ENCODE data around the gene GSTM5.
"Not testable (repeated sequence)": the region's sequence is repeated elsewhere in the genome, so short reads cannot be mapped to it uniquely, and the experiment has no call there.

The GSTM5 gene

DNA sequence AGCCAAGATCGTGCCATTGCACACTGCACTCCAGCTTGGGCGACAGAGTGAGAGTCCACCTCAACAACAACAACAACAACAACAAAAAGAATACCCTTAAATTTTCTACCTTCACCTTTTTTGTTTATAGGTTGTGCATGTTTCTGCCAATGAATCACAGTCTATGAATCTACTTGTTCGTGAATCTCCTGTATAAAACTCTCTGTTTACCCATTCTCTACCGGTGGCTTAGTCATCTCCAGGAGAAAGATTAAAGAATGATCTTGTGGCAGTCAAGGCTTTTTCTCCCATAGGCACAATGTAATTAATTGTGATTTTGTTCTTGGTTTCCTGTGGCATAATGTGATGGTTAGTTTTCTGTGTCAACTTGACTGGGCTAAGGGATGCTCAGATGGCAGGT lies 14.2 kb upstream of the GSTM5 start:
- WGBS, 2 experiments (ENCODE audit: insufficient coverage in 2 of 2): no CpG with 5 or more reads among the region's 4 CpGs
- not testable (repeated sequence) for H3K4me1 ChIP-seq (ENCODE audit: control insufficient read depth, insufficient read depth, low read length, poor library complexity, severe bottlenecking); H3K27ac ChIP-seq (ENCODE audit: low read depth, low read length, severe bottlenecking); H3K36me3 ChIP-seq (ENCODE audit: control insufficient read depth, insufficient read depth, low read length); H3K9me3 ChIP-seq (ENCODE audit: control insufficient read depth, low read length); H3K4me3 ChIP-seq (ENCODE audit: extremely low read depth, insufficient read depth, low read length, poor library complexity, severe bottlenecking)

DNA sequence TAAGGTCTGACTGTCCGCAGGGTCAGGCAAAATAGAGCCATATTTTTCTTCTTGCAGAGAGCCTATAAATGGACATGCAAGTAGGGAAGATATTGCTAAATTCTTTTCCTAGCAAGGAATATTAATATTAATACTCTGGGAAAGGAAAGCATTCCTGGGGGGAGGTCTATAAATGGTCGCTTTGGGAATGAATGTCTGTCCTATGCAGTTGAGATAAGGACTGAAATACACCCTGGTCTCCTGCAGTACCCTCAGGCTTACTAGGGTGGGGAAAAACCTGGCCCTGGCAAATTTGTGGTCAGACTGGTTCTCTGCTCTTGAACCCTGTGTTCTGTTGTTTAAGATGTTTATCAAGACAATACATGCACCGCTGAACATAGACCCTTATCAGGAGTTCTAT lies 9.1 kb upstream of the GSTM5 start:
- not testable (repeated sequence) for H3K4me3 ChIP-seq (ENCODE audit: extremely low read depth, insufficient read depth, low read length, poor library complexity, severe bottlenecking); H3K27ac ChIP-seq (ENCODE audit: low read depth, low read length, severe bottlenecking); H3K9me3 ChIP-seq (ENCODE audit: control insufficient read depth, low read length); H3K4me1 ChIP-seq (ENCODE audit: control insufficient read depth, insufficient read depth, low read length, poor library complexity, severe bottlenecking); H3K36me3 ChIP-seq (ENCODE audit: control insufficient read depth, insufficient read depth, low read length)
- 95 to 100% methylated on average over 2 to 3 of the region's 3 CpGs for WGBS, 2 experiments (ENCODE audit: insufficient coverage in 2 of 2)

DNA sequence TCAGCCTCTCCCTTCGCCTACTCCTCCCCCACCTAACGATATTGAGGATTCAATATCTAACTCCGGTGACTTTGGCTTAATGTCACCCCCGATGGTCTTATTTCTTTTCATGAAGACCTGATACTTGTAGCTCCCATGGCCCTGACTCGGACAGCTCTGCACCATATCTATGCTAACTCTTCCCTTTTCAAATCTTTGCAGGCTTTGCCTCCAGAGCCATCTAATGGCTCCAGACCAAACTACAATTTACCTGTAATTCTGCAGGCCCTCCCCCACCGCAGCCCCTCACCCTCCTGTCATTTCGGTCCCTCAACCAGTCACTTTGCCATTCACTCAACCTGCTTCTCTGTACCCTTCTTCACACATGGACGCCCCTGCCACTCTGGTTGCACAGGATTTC lies 7.9 kb upstream of the GSTM5 start:
- 70 to 71% methylated on average over 8 of the region's 8 CpGs for WGBS, 2 experiments (ENCODE audit: insufficient coverage in 2 of 2)
- no peaks in the 10 kb centered on the region for H3K9me3 ChIP-seq (ENCODE audit: control insufficient read depth, low read length)
- H3K36me3 ChIP-seq (ENCODE audit: control insufficient read depth, insufficient read depth, low read length): no peaks in the 10 kb centered on the region
- H3K4me3 ChIP-seq (ENCODE audit: extremely low read depth, insufficient read depth, low read length, poor library complexity, severe bottlenecking): no peak overlapping the region
- no peaks in the 10 kb centered on the region for H3K4me1 ChIP-seq (ENCODE audit: control insufficient read depth, insufficient read depth, low read length, poor library complexity, severe bottlenecking)
- H3K27ac ChIP-seq (ENCODE audit: low read depth, low read length, severe bottlenecking): no peak overlapping the region

DNA sequence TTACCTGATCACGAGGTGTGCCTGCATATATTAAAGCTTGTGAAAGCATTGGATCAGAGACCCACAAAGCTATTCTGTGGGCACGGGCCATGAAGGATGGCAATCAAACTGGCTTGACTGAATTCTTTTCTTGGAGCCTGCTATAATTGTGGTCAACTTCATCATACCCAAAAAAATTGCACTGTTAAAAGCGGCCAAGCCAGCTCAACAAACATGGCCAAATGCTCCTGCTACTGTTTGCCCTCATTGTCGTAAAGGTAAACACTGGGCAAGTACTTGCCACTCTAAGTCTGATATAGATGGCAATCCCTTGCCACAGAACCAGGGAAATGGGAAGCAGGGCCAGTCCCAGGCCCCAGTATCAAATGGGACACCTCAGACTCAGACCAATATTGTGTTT lies 6.6 kb upstream of the GSTM5 start:
- no peaks in the 10 kb centered on the region for H3K9me3 ChIP-seq (ENCODE audit: control insufficient read depth, low read length)
- no peaks in the 10 kb centered on the region for H3K36me3 ChIP-seq (ENCODE audit: control insufficient read depth, insufficient read depth, low read length)
- 79 to 96% methylated on average over 3 to 4 of the region's 4 CpGs for WGBS, 2 experiments (ENCODE audit: insufficient coverage in 2 of 2)
- no peaks in the 10 kb centered on the region for H3K4me1 ChIP-seq (ENCODE audit: control insufficient read depth, insufficient read depth, low read length, poor library complexity, severe bottlenecking)
- H3K27ac ChIP-seq (ENCODE audit: low read depth, low read length, severe bottlenecking): no peak overlapping the region
- no peak overlapping the region for H3K4me3 ChIP-seq (ENCODE audit: extremely low read depth, insufficient read depth, low read length, poor library complexity, severe bottlenecking)

DNA sequence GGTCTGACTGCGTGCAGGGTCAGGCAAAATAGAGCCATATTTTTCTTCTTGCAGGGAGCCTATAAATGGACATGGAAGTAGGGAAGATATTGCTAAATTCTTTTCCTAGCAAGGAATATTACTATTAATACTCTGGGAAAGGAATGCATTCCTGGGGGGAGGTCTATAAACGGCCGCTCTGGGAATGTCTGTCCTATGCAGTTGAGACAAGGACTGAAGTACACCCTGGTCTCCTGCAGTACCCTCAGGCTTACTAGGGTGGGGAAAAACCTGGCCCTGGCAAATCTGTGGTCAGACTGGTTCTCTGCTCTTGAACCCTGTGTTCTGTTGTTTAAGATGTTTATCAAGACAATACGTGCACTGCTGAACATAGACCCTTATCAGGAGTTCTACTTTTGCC lies 3.1 kb upstream of the GSTM5 start:
- not testable (repeated sequence) for H3K4me1 ChIP-seq (ENCODE audit: control insufficient read depth, insufficient read depth, low read length, poor library complexity, severe bottlenecking); H3K9me3 ChIP-seq (ENCODE audit: control insufficient read depth, low read length); H3K36me3 ChIP-seq (ENCODE audit: control insufficient read depth, insufficient read depth, low read length); H3K27ac ChIP-seq (ENCODE audit: low read depth, low read length, severe bottlenecking); H3K4me3 ChIP-seq (ENCODE audit: extremely low read depth, insufficient read depth, low read length, poor library complexity, severe bottlenecking)
- 90 to 100% methylated on average over 2 of the region's 4 CpGs for WGBS, 2 experiments (ENCODE audit: insufficient coverage in 2 of 2)

DNA sequence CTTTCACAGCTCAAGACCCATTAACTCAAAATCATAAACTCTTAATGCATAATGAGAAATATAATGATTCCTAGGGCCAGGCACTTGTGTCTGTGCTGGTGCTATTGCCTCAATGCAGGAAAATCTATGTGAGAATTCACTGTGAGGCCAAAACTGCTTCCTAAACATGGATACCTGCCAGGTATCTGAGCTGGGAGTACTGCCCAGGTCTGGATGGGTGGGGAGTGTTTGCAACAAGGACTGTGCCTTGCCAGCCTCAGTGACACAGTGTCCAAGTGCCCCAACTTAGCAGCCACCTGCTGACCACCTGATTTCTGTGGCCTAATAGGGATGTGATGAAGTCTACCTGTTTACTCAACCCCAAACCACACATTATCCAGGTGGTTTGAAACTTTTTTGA lies 2.2 kb upstream of the GSTM5 start:
- H3K4me3 ChIP-seq (ENCODE audit: extremely low read depth, insufficient read depth, low read length, poor library complexity, severe bottlenecking); H3K4me1 ChIP-seq (ENCODE audit: control insufficient read depth, insufficient read depth, low read length, poor library complexity, severe bottlenecking); H3K9me3 ChIP-seq (ENCODE audit: control insufficient read depth, low read length); H3K36me3 ChIP-seq (ENCODE audit: control insufficient read depth, insufficient read depth, low read length); H3K27ac ChIP-seq (ENCODE audit: low read depth, low read length, severe bottlenecking): not testable (repeated sequence)

DNA sequence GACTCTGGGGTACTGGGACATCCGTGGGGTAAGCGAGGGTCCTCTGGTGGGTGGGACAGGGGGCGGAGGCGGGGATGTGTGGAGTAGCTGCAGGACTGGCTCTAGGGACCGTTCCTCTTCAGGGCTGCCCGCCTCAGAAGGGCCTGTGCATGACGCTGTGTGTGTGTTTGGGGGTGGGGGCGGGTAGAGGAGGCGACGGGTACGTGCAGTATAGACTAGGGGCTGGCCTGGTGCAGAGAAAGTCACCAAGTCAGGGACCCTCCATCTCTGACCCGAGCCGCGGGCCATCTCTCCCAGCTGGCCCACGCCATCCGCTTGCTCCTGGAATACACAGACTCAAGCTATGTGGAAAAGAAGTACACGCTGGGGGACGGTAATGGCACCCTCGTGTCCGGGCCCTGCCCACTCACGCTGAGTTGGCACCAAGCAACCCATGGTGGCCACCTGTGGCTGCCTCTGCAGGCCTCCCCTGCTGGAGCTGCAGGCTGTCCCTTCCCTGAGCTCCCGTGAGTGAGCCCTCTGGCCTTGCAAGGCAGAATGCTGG lies 342 bp downstream of the GSTM5 start:
- Histone ChIP-seq H3K36me3 (ENCODE audit: control insufficient read depth, insufficient read depth, low read length) (no peaks in the 10 kb centered on the region), H3K4me3 (ENCODE audit: extremely low read depth, insufficient read depth, low read length, poor library complexity, severe bottlenecking) (no peak overlapping the region), H3K4me1 (ENCODE audit: control insufficient read depth, insufficient read depth, low read length, poor library complexity, severe bottlenecking) (no peaks in the 10 kb centered on the region), H3K9me3 (ENCODE audit: control insufficient read depth, low read length) (no peaks in the 10 kb centered on the region), H3K27ac (ENCODE audit: low read depth, low read length, severe bottlenecking) (no peak overlapping the region)
- WGBS, 2 experiments (ENCODE audit: insufficient coverage in 2 of 2): 90 to 93% methylated on average over 16 to 21 of the region's 22 CpGs

DNA sequence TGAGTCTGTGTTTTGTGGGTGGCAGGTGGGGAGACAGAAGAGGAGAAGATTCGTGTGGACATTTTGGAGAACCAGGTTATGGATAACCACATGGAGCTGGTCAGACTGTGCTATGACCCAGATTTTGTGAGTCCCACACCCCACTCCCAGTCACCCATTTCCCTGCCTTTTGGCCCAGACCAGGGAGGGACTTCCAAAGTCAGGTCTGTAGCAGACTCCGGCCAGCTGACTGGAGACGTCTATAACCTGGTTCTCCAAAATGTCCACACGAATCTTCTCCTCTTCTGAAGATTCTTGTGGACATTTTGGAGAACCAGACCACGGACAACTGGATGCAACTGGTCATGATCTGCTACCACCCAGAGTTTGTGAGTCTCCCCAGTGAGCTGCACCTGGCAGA lies 1.6 kb downstream of the GSTM5 start:
- 80 to 87% methylated on average over 4 of the region's 5 CpGs for WGBS, 2 experiments (ENCODE audit: insufficient coverage in 2 of 2)
- Histone ChIP-seq H3K4me1 (ENCODE audit: control insufficient read depth, insufficient read depth, low read length, poor library complexity, severe bottlenecking) (no peaks in the 10 kb centered on the region), H3K27ac (ENCODE audit: low read depth, low read length, severe bottlenecking) (no peak overlapping the region), H3K4me3 (ENCODE audit: extremely low read depth, insufficient read depth, low read length, poor library complexity, severe bottlenecking) (no peak overlapping the region), H3K36me3 (ENCODE audit: control insufficient read depth, insufficient read depth, low read length) (no peaks in the 10 kb centered on the region), H3K9me3 (ENCODE audit: control insufficient read depth, low read length) (no peaks in the 10 kb centered on the region)

DNA sequence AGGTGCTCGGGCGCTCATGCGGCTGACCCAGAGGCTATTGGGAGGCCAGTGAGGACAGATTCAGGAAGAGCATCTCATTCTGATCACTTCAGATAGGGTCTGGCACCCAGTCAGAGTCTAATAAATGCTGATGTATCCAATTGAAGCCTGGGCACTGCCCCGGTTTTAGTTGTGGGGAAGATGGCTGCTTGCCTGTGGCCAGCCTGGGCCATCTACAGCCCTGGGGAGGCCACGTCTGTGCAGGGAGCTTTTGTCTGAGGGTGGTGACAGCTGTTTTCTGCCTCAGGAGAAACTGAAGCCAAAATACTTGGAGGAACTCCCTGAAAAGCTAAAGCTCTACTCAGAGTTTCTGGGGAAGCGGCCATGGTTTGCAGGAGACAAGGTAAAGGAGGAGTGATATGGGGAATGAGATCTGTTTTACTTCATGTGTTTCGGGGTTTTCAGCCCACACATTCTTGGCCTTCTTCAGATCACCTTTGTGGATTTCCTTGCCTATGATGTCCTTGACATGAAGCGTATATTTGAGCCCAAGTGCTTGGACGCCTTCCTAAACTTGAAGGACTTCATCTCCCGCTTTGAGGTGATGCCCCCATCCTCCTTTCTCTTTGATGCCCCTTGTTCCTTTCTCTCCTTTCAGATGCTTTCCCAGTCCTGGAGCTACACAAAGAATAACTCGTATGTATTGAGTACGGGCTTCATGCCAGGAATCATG lies 2.8 kb downstream of the GSTM5 start:
- H3K27ac ChIP-seq (ENCODE audit: low read depth, low read length, severe bottlenecking): no peak overlapping the region
- H3K4me3 ChIP-seq (ENCODE audit: extremely low read depth, insufficient read depth, low read length, poor library complexity, severe bottlenecking): no peak overlapping the region
- 91 to 92% methylated on average over 10 to 11 of the region's 12 CpGs for WGBS, 2 experiments (ENCODE audit: insufficient coverage in 2 of 2)
- no peaks in the 10 kb centered on the region for H3K4me1 ChIP-seq (ENCODE audit: control insufficient read depth, insufficient read depth, low read length, poor library complexity, severe bottlenecking)
- no peaks in the 10 kb centered on the region for H3K36me3 ChIP-seq (ENCODE audit: control insufficient read depth, insufficient read depth, low read length)
- H3K9me3 ChIP-seq (ENCODE audit: control insufficient read depth, low read length): no peaks in the 10 kb centered on the region

DNA sequence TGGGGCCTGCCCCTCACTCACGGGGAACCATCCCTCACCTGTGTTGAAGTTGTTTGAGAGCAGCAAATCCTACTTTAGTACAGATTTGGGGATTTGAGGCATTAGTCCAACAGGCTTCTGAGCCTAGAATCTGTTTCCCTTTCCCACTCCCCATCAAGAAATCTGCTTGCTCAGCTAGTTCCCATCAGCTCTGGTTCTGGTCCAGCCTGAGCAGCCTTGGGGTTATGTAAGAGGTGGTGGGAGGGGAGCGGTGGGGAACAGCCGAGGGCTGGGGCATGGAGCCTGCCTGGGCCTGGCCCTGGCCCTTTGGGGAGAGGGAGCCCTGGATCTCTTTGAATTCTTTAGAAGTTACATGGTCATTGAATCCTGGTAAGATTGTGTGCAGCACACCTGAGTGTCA lies 4.1 kb downstream of the GSTM5 start:
- Histone ChIP-seq H3K4me1 (ENCODE audit: control insufficient read depth, insufficient read depth, low read length, poor library complexity, severe bottlenecking) (no peaks in the 10 kb centered on the region), H3K36me3 (ENCODE audit: control insufficient read depth, insufficient read depth, low read length) (no peaks in the 10 kb centered on the region), H3K4me3 (ENCODE audit: extremely low read depth, insufficient read depth, low read length, poor library complexity, severe bottlenecking) (no peak overlapping the region), H3K9me3 (ENCODE audit: control insufficient read depth, low read length) (no peaks in the 10 kb centered on the region), H3K27ac (ENCODE audit: low read depth, low read length, severe bottlenecking) (no peak overlapping the region)
- 80% methylated on average over 1 of the region's 3 CpGs; no CpG with 5 or more reads in 1 of the 2 experiments for WGBS, 2 experiments (ENCODE audit: insufficient coverage in 2 of 2)

DNA sequence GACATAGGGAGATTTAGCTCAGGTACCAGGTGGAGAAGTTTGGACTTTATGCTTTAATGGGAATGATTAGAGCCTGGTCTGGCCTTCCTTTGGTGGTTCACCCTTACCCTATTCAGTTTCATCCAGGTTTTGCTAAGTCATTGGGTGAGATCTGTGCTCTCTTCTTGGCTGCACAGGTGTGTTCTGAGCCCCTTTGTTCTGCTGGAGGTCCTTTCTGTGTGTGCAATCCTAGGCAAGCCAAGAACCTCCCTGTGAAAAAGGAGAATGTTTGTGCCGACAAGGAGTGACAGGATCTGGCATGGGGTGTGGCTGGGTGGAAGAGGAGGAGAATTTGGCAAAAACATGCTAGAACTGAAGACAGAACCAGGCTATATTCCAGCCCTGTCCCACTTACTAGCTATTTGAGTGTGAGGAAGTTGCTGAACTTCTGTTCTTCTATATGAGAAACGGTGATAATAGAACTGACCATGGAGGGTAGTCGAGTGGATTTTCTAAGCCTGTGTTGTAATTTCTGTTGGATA lies 4.6 kb downstream of the GSTM5 start:
- 85 to 93% methylated on average over 2 to 3 of the region's 3 CpGs for WGBS, 2 experiments (ENCODE audit: insufficient coverage in 2 of 2)
- H3K36me3 ChIP-seq (ENCODE audit: control insufficient read depth, insufficient read depth, low read length): no peaks in the 10 kb centered on the region

More for the DNA sequence above, 4.6 kb downstream of the GSTM5 start:
- H3K4me3 ChIP-seq (ENCODE audit: extremely low read depth, insufficient read depth, low read length, poor library complexity, severe bottlenecking): no peak overlapping the region
- no peaks in the 10 kb centered on the region for H3K4me1 ChIP-seq (ENCODE audit: control insufficient read depth, insufficient read depth, low read length, poor library complexity, severe bottlenecking)
- H3K9me3 ChIP-seq (ENCODE audit: control insufficient read depth, low read length): no peaks in the 10 kb centered on the region
- H3K27ac ChIP-seq (ENCODE audit: low read depth, low read length, severe bottlenecking): no peak overlapping the region
